ENCODE results near the gene TEKT5.

TEKT5 gene

GRCh38 chr16:10581507-10581906 is 113.2 kb downstream of the TEKT5 start:
- H3K27ac Mint-ChIP-seq, result no peak overlapping the region
- no peaks in the 10 kb centered on the region for H3K4me1 Mint-ChIP-seq (ENCODE audit: low read depth)
- no peaks in the 10 kb centered on the region for H3K9me3 Mint-ChIP-seq
- H3K4me3 Mint-ChIP-seq, result no peak overlapping the region
- H3K36me3 Mint-ChIP-seq (ENCODE audit: low read depth), result no peaks in the 10 kb centered on the region
- peaks cover 47% of the 10 kb centered on the region for H3K27me3 Mint-ChIP-seq (ENCODE audit: low read depth)

- Mint-ChIP-seq H3K9me3 (no peaks in the 10 kb centered on the region), H3K4me3 (no peak overlapping the region), H3K27me3 (ENCODE audit: low read depth) (peaks cover 47% of the 10 kb centered on the region), H3K27ac (no peak overlapping the region), H3K36me3 (ENCODE audit: low read depth) (no peaks in the 10 kb centered on the region), H3K4me1 (ENCODE audit: low read depth) (no peaks in the 10 kb centered on the region)
Measured at GRCh38 chr16:10580883-10581247, 113.9 kb downstream of the TEKT5 start.

- Mint-ChIP-seq H3K4me1 (ENCODE audit: low read depth) (no peaks in the 10 kb centered on the region), H3K27me3 (ENCODE audit: low read depth) (peaks cover 47% of the 10 kb centered on the region), H3K27ac (no peak within 1 kb of the TSS), H3K4me3 (no peak within 1 kb of the TSS), H3K36me3 (ENCODE audit: low read depth) (no peaks in the 10 kb centered on the region), H3K9me3 (no peaks in the 10 kb centered on the region)
Measured at GRCh38 chr16:10579965-10580882, 114.5 kb downstream of the TEKT5 start, which contains the start of gene EMP2. Gene EMP2 (minus strand): TSS chr16:10580598. CDS start chr16:10547617, 32,981 bp downstream.

- Mint-ChIP-seq H3K27me3 (ENCODE audit: low read depth) (peaks cover 47% of the 10 kb centered on the region), H3K27ac (no peak overlapping the region), H3K4me3 (no peak overlapping the region), H3K9me3 (no peaks in the 10 kb centered on the region), H3K4me1 (ENCODE audit: low read depth) (no peaks in the 10 kb centered on the region), H3K36me3 (ENCODE audit: low read depth) (no peaks in the 10 kb centered on the region)
Measured at GRCh38 chr16:10579575-10579964, 115.2 kb downstream of the TEKT5 start.

- H3K36me3 Mint-ChIP-seq (ENCODE audit: low read depth), result no peaks in the 10 kb centered on the region
- peaks cover 47% of the 10 kb centered on the region for H3K27me3 Mint-ChIP-seq (ENCODE audit: low read depth)
- no peak overlapping the region for H3K27ac Mint-ChIP-seq
- no peaks in the 10 kb centered on the region for H3K4me1 Mint-ChIP-seq (ENCODE audit: low read depth)
- H3K4me3 Mint-ChIP-seq, result no peak overlapping the region
- no peaks in the 10 kb centered on the region for H3K9me3 Mint-ChIP-seq
Measured at GRCh38 chr16:10578474-10579316, 116.0 kb downstream of the TEKT5 start.
